Endothelial cell of umbilical vein (primary cell): ENCODE data around the gene OSBP2. TPM values are rescaled to one million over a fixed set of nuclear protein-coding genes. Genes with fewer than 3 reads are reported as not detected.
A peak's percentile ranks its signal among the peaks of the same experiment; 100 is the strongest.

ENCODE experiments used
- BruUV-seq: library from RNA; stranded (reverse); fragments of 400-500 nt; replicated peaks from 2 replicates; lab custom pipeline; 2021; lab: Mats Ljungman, UMichigan
- CTCF ChIA-PET: fragments of 300-600, 350-600 bp; sonication (Branson Sonifier 250); formaldehyde crosslinking; loops from one replicate; lab custom pipeline; 2021; ENCODE audit warnings: antibody characterized with exemption, inconsistent platforms; lab: Charles Lee
- POLR2A ChIA-PET: fragments of 300-600, 350-600 bp; sonication (Branson Sonifier 250); formaldehyde crosslinking; loops from one replicate; lab custom pipeline; 2021; ENCODE audit warnings: antibody characterized with exemption, inconsistent platforms; lab: Charles Lee
- DNase-seq: peaks from one replicate; pipeline ENCODE4 v3.0.0-alpha.2; 2011; ENCODE audit warnings: low read depth, low spot score
- FAIRE-seq: peaks from 2 replicates; lab custom pipeline; 2011; peaks lifted over from hg19 to GRCh38; lab: Jason Lieb, UNC
- H2AFZ ChIP-seq: 2 replicates; pipeline ENCODE4 v1.6.0; 2012; ENCODE audit warnings: low read depth, low read length, control low read depth, inconsistent platforms
- H3K27ac ChIP-seq: 2 replicates; pipeline ENCODE4 v1.5.1; 2011; ENCODE audit warnings: low read depth, mild to moderate bottlenecking, control low read depth, low read length, moderate library complexity; ENCODE audit not compliant: insufficient read depth
- H3K27me3 ChIP-seq, 2 experiments: 2 replicates each; pipeline versions ENCODE4 v1.6.0 to v1.6.1; 2011; ENCODE audit warnings: low read length in 2 of 2, mixed read lengths in 1 of 2; ENCODE audit not compliant: control insufficient read depth in 2 of 2, insufficient read depth in 2 of 2
- H3K36me3 ChIP-seq, 2 experiments: 2 replicates in 1 of 2; 3 replicates in 1 of 2; pipeline ENCODE4 v1.5.1; 2011; ENCODE audit warnings: low read length in 2 of 2, mild to moderate bottlenecking in 1 of 2, moderate library complexity in 1 of 2; ENCODE audit not compliant: control insufficient read depth in 2 of 2, insufficient read depth in 2 of 2; ENCODE audit errors: extremely low read depth in 1 of 2
- H3K4me1 ChIP-seq: 3 replicates; pipeline ENCODE4 v1.5.1; 2011; ENCODE audit warnings: mild to moderate bottlenecking, low read length; ENCODE audit not compliant: control insufficient read depth, insufficient read depth; ENCODE audit errors: extremely low read depth
- H3K4me2 ChIP-seq: 2 replicates; pipeline ENCODE4 v1.6.1; 2011; ENCODE audit warnings: low read length, control low read depth, mixed read lengths; ENCODE audit not compliant: insufficient read depth
- H3K4me3 ChIP-seq, 3 experiments: fragments of 200-600 bp in 1 of 3; sonication (generic), shearing (Covaris generic) in 1 of 3; replicated peaks in 1 of 3; 2 replicates each; pipeline ENCODE4 v1.5.1; 2011 to 2016; ENCODE audit warnings: control low read depth in 3 of 3, low read length in 3 of 3, mild to moderate bottlenecking in 2 of 3, inconsistent platforms in 1 of 3, low read depth in 1 of 3, moderate library complexity in 1 of 3; ENCODE audit not compliant: insufficient read depth in 1 of 3
- H3K79me2 ChIP-seq: 2 replicates; pipeline ENCODE4 v1.6.0; 2012; ENCODE audit warnings: low read length, inconsistent platforms; ENCODE audit not compliant: control insufficient read depth, insufficient read depth
- H3K9ac ChIP-seq: replicated peaks from 2 replicates; pipeline ENCODE3; 2011; ENCODE audit warnings: low read length, control low read depth; ENCODE audit not compliant: insufficient read depth; ENCODE audit errors: extremely low read depth
- H3K9me1 ChIP-seq: replicated peaks from 3 replicates; pipeline ENCODE4 v1.6.0; 2011; ENCODE audit warnings: mild to moderate bottlenecking, low read length; ENCODE audit not compliant: control insufficient read depth, insufficient read depth; ENCODE audit errors: extremely low read depth
- H3K9me3 ChIP-seq: replicated peaks from 2 replicates; pipeline ENCODE4 v1.5.1; 2012; ENCODE audit warnings: low read length, inconsistent platforms; ENCODE audit not compliant: control insufficient read depth, insufficient read depth
- H4K20me1 ChIP-seq: replicated peaks from 2 replicates; pipeline ENCODE3; 2011; ENCODE audit warnings: mild to moderate bottlenecking, low read length; ENCODE audit not compliant: control insufficient read depth, insufficient read depth; ENCODE audit errors: extremely low read depth
- EZH2 ChIP-seq: IDR thresholded peaks from 2 replicates; pipeline ENCODE4 v1.6.1; 2012; ENCODE audit warnings: borderline replicate concordance, low read depth, mild to moderate bottlenecking, moderate library complexity, low read length, inconsistent platforms; ENCODE audit not compliant: severe bottlenecking
- FOS ChIP-seq: IDR thresholded peaks from 2 replicates; pipeline ENCODE4 v1.6.1; 2011; ENCODE audit warnings: mild to moderate bottlenecking, low read length, moderate library complexity, borderline replicate concordance; ENCODE audit not compliant: insufficient read depth
- GATA2 ChIP-seq: IDR thresholded peaks from 2 replicates; pipeline ENCODE4 v1.7.0; 2011; ENCODE audit warnings: low read depth, mild to moderate bottlenecking, moderate library complexity, mixed read lengths, low read length; ENCODE audit not compliant: insufficient read length, insufficient read depth
- JUN ChIP-seq: IDR thresholded peaks from 2 replicates; pipeline ENCODE4 v1.6.1; 2011; ENCODE audit warnings: borderline replicate concordance, low read depth; ENCODE audit not compliant: insufficient read length, insufficient read depth
- MAX ChIP-seq: IDR thresholded peaks from 2 replicates; pipeline ENCODE4 v1.6.1; 2011; ENCODE audit not compliant: insufficient read depth, insufficient read length
- MYC ChIP-seq: IDR thresholded peaks from one replicate; pipeline ENCODE4 v1.6.1; 2011; ENCODE audit warnings: mild to moderate bottlenecking, low read depth, low read length
- POLR2A ChIP-seq: IDR thresholded peaks from 2 replicates; pipeline ENCODE4 v1.6.1; 2012; ENCODE audit warnings: low read depth, mild to moderate bottlenecking, control low read depth, low read length
- POLR2AphosphoS5 ChIP-seq: IDR thresholded peaks from 2 replicates; pipeline ENCODE4 v1.6.1; 2012; ENCODE audit warnings: low read depth, mild to moderate bottlenecking, control low read depth, low read length, moderate library complexity; ENCODE audit not compliant: insufficient read depth
- dilution Hi-C: fragments of 300-500 bp; cut with MboI; formaldehyde crosslinking; loops from one replicate; pipeline ENCODE4 v1.15.0; 2019; ENCODE audit warnings: low sequenced_read_pairs; ENCODE audit not compliant: extremely low pct_ligation_motif_present
- intact Hi-C: fragments of 100-400 bp; cut with micrococcal nuclease; formaldehyde crosslinking; loops from one replicate; pipeline ENCODE4 v1.10.0; 2022
- polyA plus RNA-seq, 4 experiments: library from polyadenylated mRNA; depleted of rRNA in 3 of 4; stranded (reverse) in 3 of 4; unstranded in 1 of 4; fragments of >200 nt; gene quantifications; 2 replicates each; pipeline versions ENCODE4 v1.2.1 to v1.2.3, GENCODE V29; 2011 to 2012; ENCODE audit warnings: missing spikeins in 1 of 4
- total RNA-seq: library from RNA; stranded (reverse); gene quantifications from 2 replicates; pipeline ENCODE4 v1.2.3, GENCODE V29; 2021
- TF ChIP-seq, protein P1 (sequence below), 2 donors: IDR thresholded peaks; 1 replicate in 1 of 2; 2 replicates in 1 of 2; pipeline ENCODE4 v1.5.1; 2011; ENCODE audit warnings: low read length in 2 of 2, mild to moderate bottlenecking in 2 of 2, moderate library complexity in 2 of 2, control low read depth in 1 of 2, inconsistent platforms in 1 of 2, low read depth in 1 of 2; ENCODE audit not compliant: insufficient read depth in 1 of 2; ENCODE audit errors: extremely low read depth in 1 of 2

OSBP2 gene
- total and polyA plus RNA-seq, 2 donors (not counting 3 experiments of a cell fraction or from before 2014, with no cell fraction given): 4.1 to 7.5 TPM

DNA sequence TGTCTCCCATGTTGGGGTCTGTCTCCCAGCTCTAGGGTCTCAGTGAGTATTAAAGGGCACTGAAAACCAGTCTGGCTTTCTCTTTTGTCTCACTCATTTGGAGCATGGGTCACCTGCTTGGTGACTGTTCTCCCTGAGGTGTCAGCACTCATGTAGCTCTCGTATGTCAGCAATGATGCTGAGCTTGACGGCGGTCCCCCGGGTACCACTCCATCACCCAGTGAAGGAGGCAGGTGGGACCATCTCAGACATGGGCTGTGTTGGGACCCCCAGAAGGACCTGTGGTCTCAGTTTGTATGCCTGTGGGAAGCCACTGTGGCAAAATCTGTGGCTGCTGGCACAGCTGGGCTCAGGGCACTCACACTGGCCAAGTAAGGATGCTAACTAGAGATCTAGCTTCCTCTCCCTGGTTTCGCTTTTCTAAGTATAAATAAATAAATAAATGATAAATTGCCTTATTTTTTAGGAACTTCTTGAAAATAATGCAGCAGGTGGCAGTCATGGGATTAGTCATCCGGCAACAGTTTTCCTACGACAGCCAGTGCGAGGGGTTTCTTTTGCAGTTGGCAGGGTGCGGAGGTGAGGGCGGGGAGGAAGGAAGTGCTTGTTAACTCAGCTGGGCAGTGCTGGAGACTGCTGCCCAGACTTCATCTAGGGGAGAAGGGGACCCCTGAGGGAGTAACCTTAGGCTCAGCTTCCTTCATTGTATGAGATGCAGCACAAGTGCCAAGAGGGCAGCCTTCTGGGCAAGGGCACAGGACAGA lies 48.8 kb downstream of the OSBP2 start:
- Histone ChIP-seq H3K9ac (no peak overlapping the region), H3K27me3 (no peaks in the 10 kb centered on the region), H3K4me1 (peaks cover 17% of the 10 kb centered on the region), H3K79me2 (no peaks in the 10 kb centered on the region), H3K36me3 (no peaks in the 10 kb centered on the region), H3K9me3 (no peaks in the 10 kb centered on the region), H3K9me1 (no peaks in the 10 kb centered on the region), H3K4me2 (peak overlapping the region; percentile 33), H4K20me1 (no peaks in the 10 kb centered on the region), H3K4me3 (no peak overlapping the region), H2AFZ (no peak overlapping the region), H3K27ac (peak overlapping the region; percentile 29)
- CTCF ChIA-PET: interaction anchor here (0.5 to 3.0 kb wide), 13 partner anchors 10 to 141 kb away, joined by 3 to 52 read pairs (median 4); partner anchors contain the start of genes DUSP18 and SLC35E4
- FAIRE-seq: peak; percentile 56
- dilution Hi-C loops (no loop called here), intact Hi-C loops (no loop called here)
- no TSS peak for BruUV-seq
- peak; percentile 82 for TF ChIP-seq POLR2AphosphoS5
- peak; percentile 84 for TF ChIP-seq FOS
- no peak for TF ChIP-seq EZH2
- POLR2A ChIA-PET: no interaction called here
- peak; percentile 89 for DNase-seq

GRCh38 chr22:30744224-30744623 lies 49.5 kb downstream of the OSBP2 start:
- peak overlapping the region; percentile 14 for H3K27ac ChIP-seq
- intact Hi-C loops: no loop called here
- ChIA-PET CTCF (interaction anchor here (1.0 to 3.0 kb wide), 6 partner anchors 9 to 118 kb away, joined by 3 to 52 read pairs (median 8); partner anchors contain the start of gene SLC35E4), POLR2A (no interaction called here)
- no peaks in the 10 kb centered on the region for H3K27me3 ChIP-seq
- H3K4me3 ChIP-seq: no peak overlapping the region
- FAIRE-seq: no peak
- H3K9me1 ChIP-seq: no peaks in the 10 kb centered on the region
- TF ChIP-seq MYC: no peak
- TF ChIP-seq POLR2A: no peak
- no peak for TF ChIP-seq JUN
- TF ChIP-seq MAX: no peak
- no peak for TF ChIP-seq GATA2
- TF ChIP-seq POLR2AphosphoS5: no peak
- TF ChIP-seq EZH2: no peak
- TF ChIP-seq, protein P1, sequence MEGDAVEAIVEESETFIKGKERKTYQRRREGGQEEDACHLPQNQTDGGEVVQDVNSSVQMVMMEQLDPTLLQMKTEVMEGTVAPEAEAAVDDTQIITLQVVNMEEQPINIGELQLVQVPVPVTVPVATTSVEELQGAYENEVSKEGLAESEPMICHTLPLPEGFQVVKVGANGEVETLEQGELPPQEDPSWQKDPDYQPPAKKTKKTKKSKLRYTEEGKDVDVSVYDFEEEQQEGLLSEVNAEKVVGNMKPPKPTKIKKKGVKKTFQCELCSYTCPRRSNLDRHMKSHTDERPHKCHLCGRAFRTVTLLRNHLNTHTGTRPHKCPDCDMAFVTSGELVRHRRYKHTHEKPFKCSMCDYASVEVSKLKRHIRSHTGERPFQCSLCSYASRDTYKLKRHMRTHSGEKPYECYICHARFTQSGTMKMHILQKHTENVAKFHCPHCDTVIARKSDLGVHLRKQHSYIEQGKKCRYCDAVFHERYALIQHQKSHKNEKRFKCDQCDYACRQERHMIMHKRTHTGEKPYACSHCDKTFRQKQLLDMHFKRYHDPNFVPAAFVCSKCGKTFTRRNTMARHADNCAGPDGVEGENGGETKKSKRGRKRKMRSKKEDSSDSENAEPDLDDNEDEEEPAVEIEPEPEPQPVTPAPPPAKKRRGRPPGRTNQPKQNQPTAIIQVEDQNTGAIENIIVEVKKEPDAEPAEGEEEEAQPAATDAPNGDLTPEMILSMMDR (IDR thresholded peaks at IDR 0.05; ENCODE audit: extremely low read depth in 1 of 2, insufficient read depth in 1 of 2, low read depth in 1 of 2, low read length in 2 of 2): no peak
- TF ChIP-seq FOS: no peak
- H3K4me1 ChIP-seq: peaks cover 17% of the 10 kb centered on the region
- H4K20me1 ChIP-seq: no peaks in the 10 kb centered on the region
- H3K9me3 ChIP-seq: no peaks in the 10 kb centered on the region
- peak overlapping the region; percentile 33 for H3K4me2 ChIP-seq
- BruUV-seq: no TSS peak
- DNase-seq: no peak
- no peaks in the 10 kb centered on the region for H3K79me2 ChIP-seq
- H3K9ac ChIP-seq: no peak overlapping the region
- no peaks in the 10 kb centered on the region for H3K36me3 ChIP-seq
- dilution Hi-C loops: no loop called here
- H2AFZ ChIP-seq: no peak overlapping the region
